Measurements from ENCODE around the gene GALNT2. TPM values are rescaled to one million over a fixed set of nuclear protein-coding genes. Genes with fewer than 3 reads are reported as not detected.

Gene GALNT2
- total and polyA plus RNA-seq, 2 donors = 28.7 to 55.0 TPM

GRCh38 chr1:230185076-230186001 lies 118.3 kb downstream of the GALNT2 start:
- Histone ChIP-seq H3K27ac (ENCODE audit: low read depth) (no peak overlapping the region), H3K4me1 (ENCODE audit: insufficient read depth) (peaks cover 1% of the 10 kb centered on the region), H3K36me3 (ENCODE audit: insufficient read depth) (no peaks in the 10 kb centered on the region), H3K4me3 (ENCODE audit: low read depth, low read length) (no peak overlapping the region)
- 76% methylated on average over 10 of the region's 10 CpGs for WGBS
- DNase-seq (ENCODE audit: extremely low spot score) = no peak

- Histone ChIP-seq H3K4me1 (ENCODE audit: insufficient read depth) (peaks cover 1% of the 10 kb centered on the region), H3K36me3 (ENCODE audit: insufficient read depth) (no peaks in the 10 kb centered on the region), H3K27ac (ENCODE audit: low read depth) (no peak overlapping the region), H3K4me3 (ENCODE audit: low read depth, low read length) (no peak overlapping the region)
- WGBS = 39% methylated on average over 9 of the region's 9 CpGs
- no peak for DNase-seq (ENCODE audit: extremely low spot score)
Measured at GRCh38 chr1:230186003-230186863, 119.2 kb downstream of the GALNT2 start.

- Histone ChIP-seq H3K27ac (ENCODE audit: low read depth) (no peak overlapping the region), H3K36me3 (ENCODE audit: insufficient read depth) (no peaks in the 10 kb centered on the region), H3K4me1 (ENCODE audit: insufficient read depth) (peaks cover 1% of the 10 kb centered on the region), H3K4me3 (ENCODE audit: low read depth, low read length) (no peak overlapping the region)
- WGBS = 76% methylated on average over 4 of the region's 4 CpGs
- DNase-seq (ENCODE audit: extremely low spot score) = no peak
Measured at GRCh38 chr1:230186874-230187273, 119.8 kb downstream of the GALNT2 start.

- WGBS = 98% methylated on average over 5 of the region's 5 CpGs
Measured at GRCh38 chr1:230187290-230187689, 120.3 kb downstream of the GALNT2 start.

GRCh38 chr1:230188826-230189225 lies 121.8 kb downstream of the GALNT2 start:
- Histone ChIP-seq H3K36me3 (ENCODE audit: insufficient read depth) (no peaks in the 10 kb centered on the region), H3K27ac (ENCODE audit: low read depth) (no peak overlapping the region), H3K4me3 (ENCODE audit: low read depth, low read length) (no peak overlapping the region), H3K4me1 (ENCODE audit: insufficient read depth) (peaks cover 1% of the 10 kb centered on the region)
- 87% methylated on average over 6 of the region's 6 CpGs for WGBS
- DNase-seq (ENCODE audit: extremely low spot score) = no peak

More at GRCh38 chr1:230187290-230187689, 120.3 kb downstream of the GALNT2 start:
- H3K27ac ChIP-seq (ENCODE audit: low read depth) = no peak overlapping the region
- DNase-seq (ENCODE audit: extremely low spot score) = no peak
- H3K4me1 ChIP-seq (ENCODE audit: insufficient read depth) = peaks cover 1% of the 10 kb centered on the region
- no peaks in the 10 kb centered on the region for H3K36me3 ChIP-seq (ENCODE audit: insufficient read depth)
- H3K4me3 ChIP-seq (ENCODE audit: low read depth, low read length) = no peak overlapping the region

GRCh38 chr1:230189341-230189740 lies 122.3 kb downstream of the GALNT2 start:
- Histone ChIP-seq H3K4me3 (ENCODE audit: low read depth, low read length) (no peak overlapping the region), H3K4me1 (ENCODE audit: insufficient read depth) (peaks cover 1% of the 10 kb centered on the region), H3K27ac (ENCODE audit: low read depth) (no peak overlapping the region), H3K36me3 (ENCODE audit: insufficient read depth) (no peaks in the 10 kb centered on the region)
- no peak for DNase-seq (ENCODE audit: extremely low spot score)
- 91% methylated on average over 8 of the region's 8 CpGs for WGBS

GRCh38 chr1:230189824-230190223 lies 122.8 kb downstream of the GALNT2 start:
- Histone ChIP-seq H3K27ac (ENCODE audit: low read depth) (no peak overlapping the region), H3K36me3 (ENCODE audit: insufficient read depth) (no peaks in the 10 kb centered on the region), H3K4me1 (ENCODE audit: insufficient read depth) (peaks cover 1% of the 10 kb centered on the region), H3K4me3 (ENCODE audit: low read depth, low read length) (no peak overlapping the region)
- WGBS = 94% methylated on average over 5 of the region's 5 CpGs
- DNase-seq (ENCODE audit: extremely low spot score) = no peak

GRCh38 chr1:230191079-230191804 lies 124.2 kb downstream of the GALNT2 start:
- Histone ChIP-seq H3K36me3 (ENCODE audit: insufficient read depth) (no peaks in the 10 kb centered on the region), H3K4me3 (ENCODE audit: low read depth, low read length) (no peak overlapping the region), H3K4me1 (ENCODE audit: insufficient read depth) (no peaks in the 10 kb centered on the region), H3K27ac (ENCODE audit: low read depth) (no peak overlapping the region)
- 49% methylated on average over 9 of the region's 9 CpGs for WGBS
- no peak for DNase-seq (ENCODE audit: extremely low spot score)

- WGBS = 88% methylated on average over 4 of the region's 4 CpGs
- H3K36me3 ChIP-seq (ENCODE audit: insufficient read depth) = no peaks in the 10 kb centered on the region
- no peak for DNase-seq (ENCODE audit: extremely low spot score)
- no peaks in the 10 kb centered on the region for H3K4me1 ChIP-seq (ENCODE audit: insufficient read depth)
- no peak overlapping the region for H3K27ac ChIP-seq (ENCODE audit: low read depth)
- H3K4me3 ChIP-seq (ENCODE audit: low read depth, low read length) = no peak overlapping the region
Measured at GRCh38 chr1:230191855-230192254, 124.8 kb downstream of the GALNT2 start.

- Histone ChIP-seq H3K36me3 (ENCODE audit: insufficient read depth) (no peaks in the 10 kb centered on the region), H3K4me1 (ENCODE audit: insufficient read depth) (no peaks in the 10 kb centered on the region), H3K4me3 (ENCODE audit: low read depth, low read length) (no peak overlapping the region), H3K27ac (ENCODE audit: low read depth) (no peak overlapping the region)
- DNase-seq (ENCODE audit: extremely low spot score) = no peak
- WGBS = 93% methylated on average over 7 of the region's 7 CpGs
Measured at GRCh38 chr1:230194525-230194924, 127.5 kb downstream of the GALNT2 start.

GRCh38 chr1:230195199-230195598 lies 128.2 kb downstream of the GALNT2 start:
- WGBS = 79% methylated on average over 3 of the region's 3 CpGs
- Histone ChIP-seq H3K4me1 (ENCODE audit: insufficient read depth) (no peaks in the 10 kb centered on the region), H3K27ac (ENCODE audit: low read depth) (no peak overlapping the region), H3K36me3 (ENCODE audit: insufficient read depth) (no peaks in the 10 kb centered on the region), H3K4me3 (ENCODE audit: low read depth, low read length) (no peak overlapping the region)
- DNase-seq (ENCODE audit: extremely low spot score) = no peak

- Histone ChIP-seq H3K4me1 (ENCODE audit: insufficient read depth) (no peaks in the 10 kb centered on the region), H3K36me3 (ENCODE audit: insufficient read depth) (no peaks in the 10 kb centered on the region)
Measured at GRCh38 chr1:230196077-230196476, 129.0 kb downstream of the GALNT2 start.

More at GRCh38 chr1:230196077-230196476, 129.0 kb downstream of the GALNT2 start:
- Histone ChIP-seq H3K27ac (ENCODE audit: low read depth) (no peak overlapping the region), H3K4me3 (ENCODE audit: low read depth, low read length) (no peak overlapping the region)
- no peak for DNase-seq (ENCODE audit: extremely low spot score)
- 98% methylated on average over 5 of the region's 5 CpGs for WGBS
